Activated CD4-positive, alpha-beta T cell treated with anti-CD3 and anti-CD28 coated beads, Interleukin-2, amount 50 U/mL, for 1 hour (primary cell): ENCODE results near the gene TOMM22.

ENCODE experiments used
- DNase-seq: peaks from one replicate; pipeline ENCODE4 v3.0.0-alpha.2; 2020

TOMM22 gene

DNA sequence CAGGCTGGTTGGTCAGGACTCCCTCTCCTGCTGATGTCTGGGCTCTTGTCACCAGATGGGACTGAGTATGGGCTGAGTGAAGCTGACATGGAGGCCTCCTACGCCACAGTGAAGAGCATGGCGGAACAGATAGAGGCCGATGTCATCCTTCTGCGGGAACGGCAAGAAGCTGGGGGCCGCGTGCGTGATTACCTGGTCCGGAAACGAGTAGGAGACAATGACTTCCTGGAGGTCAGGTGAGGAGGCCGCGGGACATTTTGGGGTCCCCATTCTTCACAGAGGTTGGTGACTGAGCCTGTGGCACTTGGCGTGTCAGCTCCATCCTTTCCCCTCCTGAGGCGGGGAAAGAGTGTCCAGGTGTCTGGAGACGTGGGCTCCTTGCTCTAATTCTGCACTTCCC lies 34.1 kb downstream of the TOMM22 start:
- no peak for DNase-seq

GRCh38 chr22:38716271-38716670 lies 34.5 kb downstream of the TOMM22 start:
- DNase-seq = no peak

GRCh38 chr22:38716826-38717225 lies 35.1 kb downstream of the TOMM22 start:
- no peak for DNase-seq

DNA sequence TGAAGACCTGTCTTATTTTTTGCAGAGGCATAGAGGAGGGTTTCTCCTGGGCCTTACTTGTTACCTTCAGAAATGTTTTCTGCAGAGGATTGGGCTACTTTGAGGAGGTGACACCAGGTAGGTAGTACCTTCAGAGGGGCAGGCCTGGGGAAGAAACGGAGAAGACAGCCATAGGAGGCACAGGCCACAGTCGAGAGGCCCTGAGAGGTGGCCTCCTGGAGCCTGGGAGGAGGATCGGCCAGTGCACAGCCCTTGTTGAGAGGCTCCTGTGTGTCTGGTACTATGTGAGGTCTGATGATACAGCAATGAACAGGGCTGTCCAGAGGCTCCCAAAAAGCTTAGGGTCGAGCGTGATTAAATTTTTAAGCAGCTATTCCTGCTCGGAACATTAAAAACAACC lies 35.5 kb downstream of the TOMM22 start:
- DNase-seq = no peak

GRCh38 chr22:38718414-38718813 lies 36.7 kb downstream of the TOMM22 start:
- no peak for DNase-seq

DNA sequence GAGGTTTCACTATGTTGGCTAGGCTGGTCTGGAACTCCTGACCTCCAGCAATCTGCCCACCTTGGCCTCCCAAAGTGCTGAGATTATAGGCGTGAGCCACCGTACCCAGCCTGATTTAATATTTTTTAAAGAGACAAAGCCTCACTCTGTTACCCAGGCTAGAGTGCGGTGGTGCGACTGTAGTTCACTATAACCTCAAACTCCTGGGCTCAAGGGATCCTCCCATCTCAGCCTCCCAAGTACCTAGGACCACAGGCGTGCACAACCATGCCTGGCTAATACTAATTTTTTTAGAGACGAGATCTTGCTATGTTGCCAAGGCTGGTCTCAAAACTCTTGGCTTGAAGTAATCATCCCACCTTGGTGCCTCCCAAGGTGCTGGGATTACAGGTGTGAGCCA lies 37.4 kb downstream of the TOMM22 start:
- no peak for DNase-seq

DNA sequence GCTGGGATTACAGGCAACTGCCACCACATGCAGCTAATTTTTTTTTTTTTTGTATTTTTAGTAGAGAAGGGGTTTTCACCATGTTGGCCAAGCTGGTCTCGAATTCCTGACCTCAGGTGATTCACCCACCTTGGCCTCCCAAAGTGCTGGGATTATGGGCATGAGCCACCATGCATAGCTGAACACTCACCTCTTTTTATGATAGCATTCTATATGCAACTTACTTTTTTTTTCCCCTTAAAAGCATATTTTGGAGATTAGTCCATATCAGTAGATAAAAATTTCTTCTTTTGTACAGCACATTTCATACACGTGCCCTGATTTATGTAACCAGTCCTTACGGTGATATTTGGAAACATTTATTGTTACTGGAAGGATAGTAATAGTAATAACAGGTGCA lies 38.6 kb downstream of the TOMM22 start:
- no peak for DNase-seq

- DNase-seq = no peak
Measured at GRCh38 chr22:38721551-38721950, 39.8 kb downstream of the TOMM22 start.

DNA sequence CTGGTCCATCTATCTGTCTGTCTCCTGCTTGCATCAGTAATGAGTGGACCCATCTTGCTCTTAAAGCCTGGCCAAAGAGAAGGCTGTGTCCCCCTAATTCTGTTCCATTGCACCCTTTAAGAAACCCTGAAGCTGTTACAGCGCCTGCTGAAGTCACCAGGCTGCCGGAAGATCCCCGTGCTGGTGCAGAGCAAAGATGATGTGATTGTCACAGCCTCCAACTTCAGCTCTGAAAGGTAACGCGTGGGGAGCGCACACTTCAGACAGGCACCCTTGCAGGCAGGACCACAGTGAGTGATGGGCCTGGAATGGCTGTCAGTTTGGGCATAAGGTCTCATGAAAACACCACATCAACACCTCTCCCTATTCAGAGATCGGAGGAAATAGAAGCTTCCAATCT lies 42.4 kb downstream of the TOMM22 start:
- DNase-seq = no peak

GRCh38 chr22:38724926-38725571 lies 43.3 kb downstream of the TOMM22 start:
- no peak for DNase-seq

DNA sequence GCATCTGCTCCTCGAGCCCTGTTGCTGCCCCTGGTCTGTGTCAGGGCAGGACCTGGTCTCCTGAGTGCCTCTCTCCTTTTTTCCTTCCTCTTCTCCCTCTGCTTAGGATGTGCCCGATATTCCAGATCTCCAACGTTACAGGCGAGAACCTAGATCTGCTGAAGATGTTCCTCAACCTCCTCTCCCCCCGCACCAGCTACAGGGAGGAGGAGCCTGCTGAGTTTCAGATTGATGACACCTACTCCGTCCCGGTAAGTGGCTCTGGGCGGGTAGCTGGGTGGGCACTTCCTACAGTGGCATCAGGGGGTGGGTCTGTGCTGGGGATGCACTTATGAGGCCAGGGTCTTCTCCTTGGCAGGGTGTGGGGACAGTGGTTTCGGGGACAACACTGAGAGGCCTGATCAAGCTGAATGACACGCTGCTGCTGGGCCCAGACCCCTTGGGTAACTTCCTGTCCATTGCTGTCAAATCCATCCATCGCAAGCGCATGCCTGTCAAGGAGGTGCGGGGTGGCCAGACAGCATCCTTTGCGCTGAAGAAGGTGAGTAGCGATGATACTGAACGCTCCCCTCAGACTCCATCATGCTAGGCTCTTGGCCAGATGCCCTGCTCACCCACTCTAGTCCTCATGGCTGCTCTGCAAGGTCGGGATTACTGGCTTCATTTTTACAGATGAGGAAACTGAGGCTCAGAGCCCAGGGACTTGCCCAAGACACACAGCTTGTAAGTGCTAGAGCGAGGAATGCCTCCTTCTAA lies 44.3 kb downstream of the TOMM22 start:
- no peak for DNase-seq

- DNase-seq = no peak
Measured at GRCh38 chr22:38727123-38727522, 45.4 kb downstream of the TOMM22 start.

- DNase-seq = no peak
Measured at GRCh38 chr22:38727530-38728451, 46.0 kb downstream of the TOMM22 start.

DNA sequence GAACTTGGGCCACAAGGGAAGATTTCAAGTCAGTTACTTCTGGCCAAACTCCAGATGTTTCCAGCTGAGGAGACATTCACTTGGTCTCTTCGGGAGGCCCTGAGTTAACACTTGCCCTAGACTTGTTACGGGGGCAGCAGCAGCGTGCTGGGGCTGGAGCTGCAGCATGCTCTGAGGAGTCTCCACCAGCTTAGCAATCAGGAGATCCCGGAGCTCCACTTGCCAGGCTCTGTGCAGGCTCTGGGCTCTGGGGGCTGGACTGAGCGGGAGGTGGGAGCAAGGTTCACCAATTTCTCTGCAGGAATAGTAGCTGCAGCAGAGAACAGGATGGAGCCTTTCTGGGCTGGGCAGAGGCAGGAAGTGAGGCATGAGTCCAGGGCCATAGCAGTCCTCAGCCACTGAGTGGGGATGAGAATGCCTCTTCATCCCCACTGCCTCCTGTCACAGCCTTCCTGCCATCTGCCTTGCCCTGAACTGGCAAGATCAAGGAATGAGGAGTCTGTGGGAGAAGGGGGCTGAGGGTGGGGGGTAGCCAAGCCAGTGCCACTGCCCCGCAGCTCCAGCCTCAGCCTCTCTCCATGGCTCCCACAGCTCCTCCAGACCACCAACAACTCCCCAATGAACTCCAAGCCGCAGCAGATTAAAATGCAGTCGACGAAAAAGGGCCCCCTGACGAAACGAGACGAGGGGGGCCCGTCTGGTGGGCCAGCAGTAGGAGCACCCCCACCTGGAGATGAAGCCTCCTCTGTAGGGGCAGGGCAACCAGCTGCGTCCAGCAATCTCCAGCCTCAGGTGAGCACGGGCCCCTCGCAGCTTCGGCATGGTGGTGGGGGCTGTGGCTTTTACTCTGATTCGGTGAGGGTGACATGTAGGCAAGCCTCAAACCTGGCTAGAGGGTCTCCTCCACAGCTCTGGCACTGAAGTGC lies 47.4 kb downstream of the TOMM22 start:
- DNase-seq = no peak

GRCh38 chr22:38729946-38730345 lies 48.2 kb downstream of the TOMM22 start:
- DNase-seq = no peak

DNA sequence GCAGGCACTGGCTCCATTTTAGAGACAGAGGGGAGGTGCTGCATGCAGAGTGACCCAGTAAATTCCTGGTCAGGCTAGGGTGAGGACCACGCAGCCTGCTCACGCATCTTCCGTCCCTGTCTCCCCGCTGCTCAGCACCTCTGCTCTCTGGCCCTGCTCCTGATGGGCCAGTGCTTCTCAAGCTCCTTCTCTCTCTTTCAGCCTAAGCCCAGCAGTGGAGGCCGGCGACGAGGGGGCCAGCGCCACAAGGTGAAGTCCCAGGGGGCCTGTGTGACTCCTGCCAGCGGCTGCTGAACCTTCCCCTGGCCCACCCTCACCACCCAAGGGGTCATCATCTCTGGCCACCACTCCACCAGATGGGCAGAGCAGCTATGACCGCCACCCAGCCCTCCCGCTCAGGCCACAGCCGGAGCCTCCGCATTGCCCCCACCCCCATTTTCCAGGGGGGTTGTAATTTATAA lies 48.7 kb downstream of the TOMM22 start:
- DNase-seq = no peak

DNA sequence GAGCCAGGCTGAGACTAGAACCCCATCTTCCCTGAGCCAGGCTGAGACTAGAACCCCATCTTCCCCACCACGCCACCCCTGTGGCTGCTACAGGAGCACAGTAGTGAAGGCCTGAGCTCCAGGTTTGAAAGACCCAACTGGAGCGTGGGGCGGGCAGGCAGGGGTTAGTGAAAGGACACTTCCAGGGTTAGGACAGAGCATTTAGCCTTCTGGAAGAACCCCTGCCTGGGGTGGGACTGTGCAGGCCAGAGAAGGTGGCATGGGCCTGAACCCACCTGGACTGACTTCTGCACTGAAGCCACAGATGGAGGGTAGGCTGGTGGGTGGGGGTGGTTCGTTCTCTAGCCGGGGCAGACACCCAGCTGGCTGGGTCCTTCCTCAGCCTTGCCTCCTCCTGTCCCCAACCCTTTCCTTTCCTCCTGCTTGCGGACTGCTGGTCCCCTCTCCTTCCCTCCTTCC lies 50.0 kb downstream of the TOMM22 start:
- DNase-seq = no peak

DNA sequence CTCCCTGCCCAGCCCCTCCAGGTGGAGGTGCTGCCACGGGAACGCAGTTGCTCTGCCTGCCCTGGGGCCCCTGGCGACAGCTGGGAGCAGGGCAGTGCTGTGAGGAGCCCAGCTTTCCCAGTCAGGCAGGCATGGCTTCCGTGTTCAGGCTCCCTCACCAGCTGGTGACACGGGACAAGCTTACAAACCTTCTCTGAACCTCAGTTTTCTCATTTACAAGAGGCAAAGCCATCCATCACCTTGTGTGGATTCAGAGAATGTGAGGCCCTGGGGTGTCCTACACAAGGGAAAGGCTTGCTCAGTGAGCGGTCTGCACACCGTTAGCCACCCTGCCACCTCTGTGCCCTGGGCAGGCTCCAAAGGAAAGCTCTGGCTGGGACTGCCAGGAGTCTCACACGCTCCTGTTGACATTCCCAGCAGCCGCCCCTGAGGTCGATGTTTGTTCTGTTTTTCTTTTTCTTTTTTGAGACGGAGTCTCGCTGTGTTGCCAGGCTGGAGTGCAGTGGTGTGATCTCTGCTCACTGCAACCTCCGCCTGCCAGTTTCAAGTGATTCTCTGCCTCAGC lies 50.6 kb downstream of the TOMM22 start:
- no peak for DNase-seq

DNA sequence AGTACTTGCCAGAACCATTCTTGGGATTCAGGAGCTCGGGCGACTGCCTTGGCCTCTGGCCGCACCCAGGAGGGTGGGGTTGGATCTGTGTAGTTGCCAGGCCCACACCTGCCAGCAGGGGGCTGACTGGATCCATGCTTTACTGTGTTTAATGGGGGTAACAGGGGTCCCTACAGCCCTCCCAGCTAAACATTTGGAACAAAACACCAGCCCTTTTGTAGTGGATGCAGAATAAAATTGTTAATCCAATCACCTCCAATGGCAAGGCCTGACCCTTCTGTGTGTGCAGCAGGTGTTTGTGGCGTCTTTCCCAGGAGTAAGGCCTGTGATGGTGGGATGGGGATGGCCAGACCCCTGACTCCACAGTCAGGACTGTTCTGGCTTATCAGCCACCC lies 51.6 kb downstream of the TOMM22 start:
- peak; percentile 56 for DNase-seq

- DNase-seq = no peak
Measured at GRCh38 chr22:38733724-38734381, 52.1 kb downstream of the TOMM22 start.

DNA sequence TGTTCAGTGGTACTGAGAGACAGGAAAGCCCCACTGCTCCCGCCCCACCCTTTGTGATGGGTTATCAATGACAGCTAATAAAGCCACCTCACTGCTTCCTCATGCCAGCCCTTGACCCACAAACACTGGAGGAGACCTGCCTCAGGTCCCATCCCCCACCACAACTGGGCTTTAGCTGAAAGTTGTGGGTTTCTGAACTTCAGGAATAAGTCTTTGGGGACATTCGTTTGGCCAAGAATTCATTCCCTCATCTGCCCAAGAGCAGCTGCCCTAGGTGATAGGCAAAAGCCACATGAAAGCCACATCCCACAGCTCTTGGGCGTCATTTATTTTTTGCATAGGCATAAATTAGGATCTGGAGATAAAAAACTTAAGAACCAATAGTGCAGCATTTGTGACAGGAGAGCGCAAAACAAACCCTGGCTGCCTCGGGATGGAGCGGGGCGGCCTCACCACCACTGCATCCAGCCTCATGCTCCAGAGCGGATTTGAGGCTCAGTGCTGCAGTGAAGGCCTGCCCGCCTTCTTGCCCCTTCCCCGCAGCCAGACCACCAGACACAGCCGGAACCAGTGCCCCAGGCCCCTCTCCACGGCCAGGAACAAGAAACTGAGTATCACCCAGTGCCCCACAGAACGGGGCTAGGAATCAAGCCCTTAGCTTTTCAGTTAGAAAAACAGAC lies 52.8 kb downstream of the TOMM22 start:
- DNase-seq = no peak
